Endothelial cell of umbilical vein (primary cell): ENCODE data around the gene EARS2. TPM values are rescaled to one million over a fixed set of nuclear protein-coding genes. Genes with fewer than 3 reads are reported as not detected.

Experiments
- BruUV-seq: library from RNA; stranded (reverse); fragments of 400-500 nt; replicated peaks from 2 replicates; lab custom pipeline; 2021; lab: Mats Ljungman, UMichigan
- CTCF ChIA-PET: fragments of 300-600, 350-600 bp; sonication (Branson Sonifier 250); formaldehyde crosslinking; loops from one replicate; lab custom pipeline; 2021; ENCODE audit warnings: antibody characterized with exemption, inconsistent platforms; lab: Charles Lee
- POLR2A ChIA-PET: fragments of 300-600, 350-600 bp; sonication (Branson Sonifier 250); formaldehyde crosslinking; loops from one replicate; lab custom pipeline; 2021; ENCODE audit warnings: antibody characterized with exemption, inconsistent platforms; lab: Charles Lee
- DNase-seq: peaks from one replicate; pipeline ENCODE4 v3.0.0-alpha.2; 2011; ENCODE audit warnings: low read depth, low spot score
- FAIRE-seq: peaks from 2 replicates; lab custom pipeline; 2011; peaks lifted over from hg19 to GRCh38; lab: Jason Lieb, UNC
- H2AFZ ChIP-seq: 2 replicates; pipeline ENCODE4 v1.6.0; 2012; ENCODE audit warnings: low read depth, low read length, control low read depth, inconsistent platforms
- H3K27ac ChIP-seq: 2 replicates; pipeline ENCODE4 v1.5.1; 2011; ENCODE audit warnings: low read depth, mild to moderate bottlenecking, control low read depth, low read length, moderate library complexity; ENCODE audit not compliant: insufficient read depth
- H3K27me3 ChIP-seq, 2 experiments: 2 replicates each; pipeline versions ENCODE4 v1.6.0 to v1.6.1; 2011; ENCODE audit warnings: low read length in 2 of 2, mixed read lengths in 1 of 2; ENCODE audit not compliant: control insufficient read depth in 2 of 2, insufficient read depth in 2 of 2
- H3K36me3 ChIP-seq, 2 experiments: 2 replicates in 1 of 2; 3 replicates in 1 of 2; pipeline ENCODE4 v1.5.1; 2011; ENCODE audit warnings: low read length in 2 of 2, mild to moderate bottlenecking in 1 of 2, moderate library complexity in 1 of 2; ENCODE audit not compliant: control insufficient read depth in 2 of 2, insufficient read depth in 2 of 2; ENCODE audit errors: extremely low read depth in 1 of 2
- H3K4me1 ChIP-seq: 3 replicates; pipeline ENCODE4 v1.5.1; 2011; ENCODE audit warnings: mild to moderate bottlenecking, low read length; ENCODE audit not compliant: control insufficient read depth, insufficient read depth; ENCODE audit errors: extremely low read depth
- H3K4me2 ChIP-seq: 2 replicates; pipeline ENCODE4 v1.6.1; 2011; ENCODE audit warnings: low read length, control low read depth, mixed read lengths; ENCODE audit not compliant: insufficient read depth
- H3K4me3 ChIP-seq, 3 experiments: fragments of 200-600 bp in 1 of 3; sonication (generic), shearing (Covaris generic) in 1 of 3; replicated peaks in 1 of 3; 2 replicates each; pipeline ENCODE4 v1.5.1; 2011 to 2016; ENCODE audit warnings: control low read depth in 3 of 3, low read length in 3 of 3, mild to moderate bottlenecking in 2 of 3, inconsistent platforms in 1 of 3, low read depth in 1 of 3, moderate library complexity in 1 of 3; ENCODE audit not compliant: insufficient read depth in 1 of 3
- H3K79me2 ChIP-seq: 2 replicates; pipeline ENCODE4 v1.6.0; 2012; ENCODE audit warnings: low read length, inconsistent platforms; ENCODE audit not compliant: control insufficient read depth, insufficient read depth
- H3K9ac ChIP-seq: replicated peaks from 2 replicates; pipeline ENCODE3; 2011; ENCODE audit warnings: low read length, control low read depth; ENCODE audit not compliant: insufficient read depth; ENCODE audit errors: extremely low read depth
- H3K9me1 ChIP-seq: replicated peaks from 3 replicates; pipeline ENCODE4 v1.6.0; 2011; ENCODE audit warnings: mild to moderate bottlenecking, low read length; ENCODE audit not compliant: control insufficient read depth, insufficient read depth; ENCODE audit errors: extremely low read depth
- H3K9me3 ChIP-seq: replicated peaks from 2 replicates; pipeline ENCODE4 v1.5.1; 2012; ENCODE audit warnings: low read length, inconsistent platforms; ENCODE audit not compliant: control insufficient read depth, insufficient read depth
- H4K20me1 ChIP-seq: replicated peaks from 2 replicates; pipeline ENCODE3; 2011; ENCODE audit warnings: mild to moderate bottlenecking, low read length; ENCODE audit not compliant: control insufficient read depth, insufficient read depth; ENCODE audit errors: extremely low read depth
- EZH2 ChIP-seq: IDR thresholded peaks from 2 replicates; pipeline ENCODE4 v1.6.1; 2012; ENCODE audit warnings: borderline replicate concordance, low read depth, mild to moderate bottlenecking, moderate library complexity, low read length, inconsistent platforms; ENCODE audit not compliant: severe bottlenecking
- FOS ChIP-seq: IDR thresholded peaks from 2 replicates; pipeline ENCODE4 v1.6.1; 2011; ENCODE audit warnings: mild to moderate bottlenecking, low read length, moderate library complexity, borderline replicate concordance; ENCODE audit not compliant: insufficient read depth
- GATA2 ChIP-seq: IDR thresholded peaks from 2 replicates; pipeline ENCODE4 v1.7.0; 2011; ENCODE audit warnings: low read depth, mild to moderate bottlenecking, moderate library complexity, mixed read lengths, low read length; ENCODE audit not compliant: insufficient read length, insufficient read depth
- JUN ChIP-seq: IDR thresholded peaks from 2 replicates; pipeline ENCODE4 v1.6.1; 2011; ENCODE audit warnings: borderline replicate concordance, low read depth; ENCODE audit not compliant: insufficient read length, insufficient read depth
- MYC ChIP-seq: IDR thresholded peaks from one replicate; pipeline ENCODE4 v1.6.1; 2011; ENCODE audit warnings: mild to moderate bottlenecking, low read depth, low read length
- POLR2A ChIP-seq: IDR thresholded peaks from 2 replicates; pipeline ENCODE4 v1.6.1; 2012; ENCODE audit warnings: low read depth, mild to moderate bottlenecking, control low read depth, low read length
- POLR2AphosphoS5 ChIP-seq: IDR thresholded peaks from 2 replicates; pipeline ENCODE4 v1.6.1; 2012; ENCODE audit warnings: low read depth, mild to moderate bottlenecking, control low read depth, low read length, moderate library complexity; ENCODE audit not compliant: insufficient read depth
- dilution Hi-C: fragments of 300-500 bp; cut with MboI; formaldehyde crosslinking; loops from one replicate; pipeline ENCODE4 v1.15.0; 2019; ENCODE audit warnings: low sequenced_read_pairs; ENCODE audit not compliant: extremely low pct_ligation_motif_present
- intact Hi-C: fragments of 100-400 bp; cut with micrococcal nuclease; formaldehyde crosslinking; loops from one replicate; pipeline ENCODE4 v1.10.0; 2022
- polyA plus RNA-seq, 4 experiments: library from polyadenylated mRNA; depleted of rRNA in 3 of 4; stranded (reverse) in 3 of 4; unstranded in 1 of 4; fragments of >200 nt; gene quantifications; 2 replicates each; pipeline versions ENCODE4 v1.2.1 to v1.2.3, GENCODE V29; 2011 to 2012; ENCODE audit warnings: missing spikeins in 1 of 4
- total RNA-seq: library from RNA; stranded (reverse); gene quantifications from 2 replicates; pipeline ENCODE4 v1.2.3, GENCODE V29; 2021
- TF ChIP-seq, protein P1 (sequence below): IDR thresholded peaks from 2 replicates; pipeline ENCODE4 v1.6.1; 2011; ENCODE audit not compliant: insufficient read depth, insufficient read length
- TF ChIP-seq, protein P2 (sequence below), 2 donors: IDR thresholded peaks; 1 replicate in 1 of 2; 2 replicates in 1 of 2; pipeline ENCODE4 v1.5.1; 2011; ENCODE audit warnings: low read length in 2 of 2, mild to moderate bottlenecking in 2 of 2, moderate library complexity in 2 of 2, control low read depth in 1 of 2, inconsistent platforms in 1 of 2, low read depth in 1 of 2; ENCODE audit not compliant: insufficient read depth in 1 of 2; ENCODE audit errors: extremely low read depth in 1 of 2

EARS2 gene
- total and polyA plus RNA-seq, 2 donors (not counting 3 experiments of a cell fraction or from before 2014, with no cell fraction given) = 14.7 to 21.6 TPM

DNA sequence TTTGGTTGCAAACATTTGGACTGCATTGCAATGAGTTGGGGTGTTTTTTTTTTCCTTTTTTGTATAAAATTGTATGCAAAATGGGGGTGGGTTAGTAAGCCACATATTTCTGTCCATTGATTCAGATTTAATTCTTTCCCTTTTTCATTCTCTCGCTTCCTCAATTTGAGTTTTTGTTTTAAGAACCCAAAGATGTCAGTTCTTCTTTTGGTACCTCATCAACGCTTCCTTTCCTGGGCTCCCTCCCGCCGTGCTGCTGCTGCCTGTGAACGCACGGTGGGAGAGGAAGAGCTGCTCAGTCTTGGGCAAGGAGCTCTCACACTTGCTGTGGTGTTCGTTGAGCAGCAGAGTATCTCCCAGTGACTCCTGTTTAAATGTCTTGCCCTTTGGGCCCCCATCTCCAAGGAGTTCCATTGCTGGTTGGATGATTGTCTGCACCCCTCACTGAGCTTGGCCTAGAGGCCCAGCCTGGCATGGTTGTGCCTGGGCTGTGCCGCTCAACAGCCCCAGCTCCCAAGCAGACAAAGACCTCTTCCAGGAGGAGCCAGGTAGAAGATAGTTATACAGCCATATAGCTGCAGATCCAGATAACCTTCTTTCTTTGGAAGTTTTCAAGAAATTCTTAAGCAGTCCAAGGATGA, 14.0 kb upstream of the EARS2 start:
- H3K36me3 ChIP-seq = peaks cover 2 to 42% of the 10 kb centered on the region in 2 experiments
- no peak for FAIRE-seq
- no peaks in the 10 kb centered on the region for H4K20me1 ChIP-seq
- intact Hi-C loops (no loop called here), dilution Hi-C loops (no loop called here)
- H3K9ac ChIP-seq = no peak overlapping the region
- H2AFZ ChIP-seq = no peak overlapping the region
- no peaks in the 10 kb centered on the region for H3K9me1 ChIP-seq
- no peaks in the 10 kb centered on the region for H3K4me1 ChIP-seq
- H3K79me2 ChIP-seq = no peaks in the 10 kb centered on the region
- H3K27ac ChIP-seq = no peak overlapping the region
- no peaks in the 10 kb centered on the region for H3K9me3 ChIP-seq
- TF ChIP-seq, protein P1, sequence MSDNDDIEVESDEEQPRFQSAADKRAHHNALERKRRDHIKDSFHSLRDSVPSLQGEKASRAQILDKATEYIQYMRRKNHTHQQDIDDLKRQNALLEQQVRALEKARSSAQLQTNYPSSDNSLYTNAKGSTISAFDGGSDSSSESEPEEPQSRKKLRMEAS = no peak
- no peak overlapping the region for H3K4me3 ChIP-seq
- ChIA-PET CTCF (interaction anchor here (0.7 kb wide), 1 partner anchor 29 kb away, joined by 4 read pairs; no protein-coding TSS in a partner anchor), POLR2A (no interaction called here)
- no peaks in the 10 kb centered on the region for H3K27me3 ChIP-seq
- no TSS peak for BruUV-seq
- DNase-seq = no peak
- H3K4me2 ChIP-seq = no peak overlapping the region

DNA sequence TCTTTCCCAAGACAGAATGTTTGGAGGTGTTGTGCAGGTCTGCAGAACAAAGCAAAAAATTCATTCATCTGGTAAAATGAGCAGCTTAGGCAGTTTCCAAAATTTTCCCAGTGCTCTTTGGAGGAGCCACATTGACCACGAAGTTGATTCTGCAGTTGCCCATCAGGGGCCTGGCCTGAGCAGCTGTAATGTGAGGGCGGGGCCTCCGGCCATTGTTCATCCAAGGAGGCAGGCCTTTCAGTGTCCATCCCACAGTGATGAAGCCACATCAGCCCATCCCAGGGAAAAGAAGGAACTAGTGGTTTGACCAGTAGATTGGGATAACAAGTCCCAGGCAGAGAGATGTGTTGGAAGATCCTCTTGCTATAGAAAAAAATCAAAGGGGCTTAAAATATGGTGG, 10.5 kb upstream of the EARS2 start:
- CTCF ChIA-PET = no interaction called here

More for the DNA sequence above, 10.5 kb upstream of the EARS2 start:
- Histone ChIP-seq H3K9me1 (no peaks in the 10 kb centered on the region), H3K79me2 (no peaks in the 10 kb centered on the region), H3K36me3 (peaks cover 24 to 59% of the 10 kb centered on the region in 2 experiments), H3K9me3 (no peaks in the 10 kb centered on the region), H2AFZ (no peak overlapping the region), H3K4me1 (no peaks in the 10 kb centered on the region), H3K27me3 (no peaks in the 10 kb centered on the region), H3K4me2 (no peak overlapping the region), H3K4me3 (no peak overlapping the region), H3K27ac (no peak overlapping the region), H4K20me1 (no peaks in the 10 kb centered on the region), H3K9ac (no peak overlapping the region)
- dilution Hi-C loops (no loop called here), intact Hi-C loops (no loop called here)
- TF ChIP-seq MYC (no peak), FOS (no peak), POLR2AphosphoS5 (no peak), JUN (no peak), GATA2 (no peak), EZH2 (no peak), POLR2A (no peak)
- TF ChIP-seq, protein P1 = no peak
- TF ChIP-seq, protein P2, sequence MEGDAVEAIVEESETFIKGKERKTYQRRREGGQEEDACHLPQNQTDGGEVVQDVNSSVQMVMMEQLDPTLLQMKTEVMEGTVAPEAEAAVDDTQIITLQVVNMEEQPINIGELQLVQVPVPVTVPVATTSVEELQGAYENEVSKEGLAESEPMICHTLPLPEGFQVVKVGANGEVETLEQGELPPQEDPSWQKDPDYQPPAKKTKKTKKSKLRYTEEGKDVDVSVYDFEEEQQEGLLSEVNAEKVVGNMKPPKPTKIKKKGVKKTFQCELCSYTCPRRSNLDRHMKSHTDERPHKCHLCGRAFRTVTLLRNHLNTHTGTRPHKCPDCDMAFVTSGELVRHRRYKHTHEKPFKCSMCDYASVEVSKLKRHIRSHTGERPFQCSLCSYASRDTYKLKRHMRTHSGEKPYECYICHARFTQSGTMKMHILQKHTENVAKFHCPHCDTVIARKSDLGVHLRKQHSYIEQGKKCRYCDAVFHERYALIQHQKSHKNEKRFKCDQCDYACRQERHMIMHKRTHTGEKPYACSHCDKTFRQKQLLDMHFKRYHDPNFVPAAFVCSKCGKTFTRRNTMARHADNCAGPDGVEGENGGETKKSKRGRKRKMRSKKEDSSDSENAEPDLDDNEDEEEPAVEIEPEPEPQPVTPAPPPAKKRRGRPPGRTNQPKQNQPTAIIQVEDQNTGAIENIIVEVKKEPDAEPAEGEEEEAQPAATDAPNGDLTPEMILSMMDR (IDR thresholded peaks at IDR 0.05; ENCODE audit: extremely low read depth in 1 of 2, insufficient read depth in 1 of 2, low read depth in 1 of 2, low read length in 2 of 2) = no peak
- POLR2A ChIA-PET = no interaction called here
- BruUV-seq = no TSS peak
- DNase-seq (no peak), FAIRE-seq (no peak)
